Osteoblast (primary cell): ENCODE measurements around the gene MARCHF2. TPM values are rescaled to one million over a fixed set of nuclear protein-coding genes. Genes with fewer than 3 reads are reported as not detected.

ENCODE experiments used
- DNase-seq: peaks from one replicate; pipeline ENCODE4 v3.0.0; 2011; ENCODE audit warnings: low spot score, mixed read lengths; ENCODE audit not compliant: insufficient read length; ENCODE audit errors: missing footprints
- H2AFZ ChIP-seq: 2 replicates; pipeline ENCODE4 v1.6.0; 2011; ENCODE audit warnings: mild to moderate bottlenecking, low read length
- H3K27ac ChIP-seq: 2 replicates; pipeline ENCODE4 v1.5.1; 2011; ENCODE audit warnings: mild to moderate bottlenecking, low read depth, low read length, moderate library complexity
- H3K27me3 ChIP-seq: 2 replicates; pipeline ENCODE4 v1.6.0; 2012; ENCODE audit warnings: mild to moderate bottlenecking, control low read depth, inconsistent platforms, low read length, moderate library complexity; ENCODE audit not compliant: insufficient read depth
- H3K36me3 ChIP-seq: 2 replicates; pipeline ENCODE4 v1.5.1; 2011; ENCODE audit warnings: mild to moderate bottlenecking, low read length, control low read depth, moderate library complexity; ENCODE audit not compliant: insufficient read depth
- H3K4me1 ChIP-seq: 2 replicates; pipeline ENCODE4 v1.5.1; 2011; ENCODE audit warnings: mild to moderate bottlenecking, low read length, control low read depth, moderate library complexity; ENCODE audit not compliant: insufficient read depth
- H3K4me2 ChIP-seq: 2 replicates; pipeline ENCODE4 v1.6.0; 2011; ENCODE audit warnings: mild to moderate bottlenecking, low read length; ENCODE audit not compliant: insufficient read depth
- H3K4me3 ChIP-seq: fragments of 200-600 bp; sonication (generic); 3 replicates; pipeline ENCODE4 v1.5.1; 2012; ENCODE audit warnings: mild to moderate bottlenecking, low read length, inconsistent platforms; ENCODE audit not compliant: insufficient read depth
- H3K79me2 ChIP-seq: 2 replicates; pipeline ENCODE4 v1.6.0; 2012; ENCODE audit warnings: mild to moderate bottlenecking, low read length, control low read depth, inconsistent platforms; ENCODE audit not compliant: insufficient read depth
- H3K9me3 ChIP-seq: 2 replicates; pipeline ENCODE4 v1.5.1; 2011; ENCODE audit warnings: low read depth, low read length, control low read depth
- H4K20me1 ChIP-seq: 2 replicates; pipeline ENCODE4 v1.6.0; 2012; ENCODE audit warnings: mild to moderate bottlenecking, low read length, control low read depth; ENCODE audit not compliant: insufficient read depth
- total RNA-seq: library from RNA; depleted of rRNA; stranded (reverse); fragments of >200 nt; gene quantifications from 2 replicates; pipeline ENCODE4 v1.2.3, GENCODE V29; 2012
- TF ChIP-seq, protein P1 (sequence below): IDR thresholded peaks from 2 replicates; pipeline ENCODE4 v1.5.1; 2011; ENCODE audit warnings: mild to moderate bottlenecking, low read depth, low read length, moderate library complexity; ENCODE audit errors: extremely low read depth

MARCHF2 gene
- total RNA-seq, 1 donor, result 69.8 TPM

DNA sequence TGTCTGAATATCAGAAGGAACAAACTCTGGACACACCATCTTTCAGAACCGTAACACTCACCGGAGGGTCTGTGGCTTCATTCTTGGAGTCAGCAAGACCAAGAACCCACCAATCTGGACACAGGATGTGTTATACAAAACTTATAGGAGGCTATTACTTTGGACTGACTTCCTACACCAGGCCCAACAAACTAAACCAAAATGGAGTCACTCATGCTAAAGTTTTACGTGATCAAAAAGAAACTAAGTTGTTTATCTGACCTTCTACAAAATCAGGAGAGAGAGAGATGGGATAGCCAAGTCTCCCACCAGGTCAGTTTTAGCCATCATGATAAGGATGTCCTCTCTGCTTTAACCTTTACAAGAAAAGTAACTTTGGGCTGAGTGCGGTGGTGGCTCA, 26.1 kb upstream of the MARCHF2 start:
- TF ChIP-seq, protein P1, sequence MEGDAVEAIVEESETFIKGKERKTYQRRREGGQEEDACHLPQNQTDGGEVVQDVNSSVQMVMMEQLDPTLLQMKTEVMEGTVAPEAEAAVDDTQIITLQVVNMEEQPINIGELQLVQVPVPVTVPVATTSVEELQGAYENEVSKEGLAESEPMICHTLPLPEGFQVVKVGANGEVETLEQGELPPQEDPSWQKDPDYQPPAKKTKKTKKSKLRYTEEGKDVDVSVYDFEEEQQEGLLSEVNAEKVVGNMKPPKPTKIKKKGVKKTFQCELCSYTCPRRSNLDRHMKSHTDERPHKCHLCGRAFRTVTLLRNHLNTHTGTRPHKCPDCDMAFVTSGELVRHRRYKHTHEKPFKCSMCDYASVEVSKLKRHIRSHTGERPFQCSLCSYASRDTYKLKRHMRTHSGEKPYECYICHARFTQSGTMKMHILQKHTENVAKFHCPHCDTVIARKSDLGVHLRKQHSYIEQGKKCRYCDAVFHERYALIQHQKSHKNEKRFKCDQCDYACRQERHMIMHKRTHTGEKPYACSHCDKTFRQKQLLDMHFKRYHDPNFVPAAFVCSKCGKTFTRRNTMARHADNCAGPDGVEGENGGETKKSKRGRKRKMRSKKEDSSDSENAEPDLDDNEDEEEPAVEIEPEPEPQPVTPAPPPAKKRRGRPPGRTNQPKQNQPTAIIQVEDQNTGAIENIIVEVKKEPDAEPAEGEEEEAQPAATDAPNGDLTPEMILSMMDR, result no peak
- Histone ChIP-seq H3K4me2 (no peak overlapping the region), H3K4me1 (peaks cover 12% of the 10 kb centered on the region), H2AFZ (no peak overlapping the region), H4K20me1 (peaks cover 12% of the 10 kb centered on the region), H3K79me2 (peaks cover 12% of the 10 kb centered on the region), H3K27me3 (no peaks in the 10 kb centered on the region), H3K9me3 (no peaks in the 10 kb centered on the region), H3K27ac (no peak overlapping the region), H3K4me3 (no peak overlapping the region), H3K36me3 (no peaks in the 10 kb centered on the region)
- DNase-seq, result no peak

DNA sequence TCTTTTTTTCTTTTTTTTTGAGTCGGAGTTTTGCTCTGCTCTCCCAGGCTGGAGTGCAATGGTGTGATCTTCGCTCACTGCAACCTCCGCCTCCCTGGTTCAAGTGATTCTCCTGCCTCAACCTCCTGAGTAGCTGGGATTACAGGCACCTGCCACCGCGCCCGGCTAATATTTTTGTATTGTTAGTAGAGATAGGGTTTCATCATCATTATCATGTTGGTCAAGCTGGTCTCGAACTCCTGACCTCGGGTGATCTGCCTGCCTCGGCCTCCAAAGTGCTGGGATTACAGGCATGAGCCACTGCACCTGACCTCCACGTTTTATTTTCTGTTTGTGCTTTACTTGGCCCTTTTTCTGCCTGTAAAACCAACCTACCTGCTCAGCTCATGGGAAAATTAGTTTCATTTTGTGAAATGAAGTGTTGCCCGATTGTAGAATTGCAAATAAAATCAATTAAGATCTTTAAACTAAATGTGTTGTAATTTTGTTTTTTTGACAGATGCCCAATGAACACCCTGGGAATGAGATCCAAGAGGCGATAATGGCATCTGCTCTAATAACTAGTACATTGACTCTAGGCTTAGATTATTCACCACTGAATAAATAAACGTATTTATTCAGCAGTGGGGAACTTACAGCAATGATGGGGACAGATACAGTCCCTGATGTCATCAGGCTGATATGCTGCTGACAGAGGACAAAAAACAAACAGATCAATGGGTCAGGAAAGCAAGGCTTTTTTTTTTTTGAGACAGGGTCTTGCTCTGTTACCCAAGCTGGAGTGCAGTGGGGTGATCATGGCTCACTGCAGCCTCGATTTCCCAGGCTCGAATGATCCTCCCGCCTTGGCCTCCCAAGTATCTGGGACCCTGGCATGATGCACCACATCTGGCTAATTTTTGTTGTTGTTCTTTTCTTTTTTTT, 25.2 kb upstream of the MARCHF2 start:
- Histone ChIP-seq H4K20me1 (peaks cover 20% of the 10 kb centered on the region), H3K79me2 (peaks cover 19% of the 10 kb centered on the region), H3K4me2 (no peak overlapping the region), H3K36me3 (no peaks in the 10 kb centered on the region), H2AFZ (no peak overlapping the region), H3K4me3 (no peak overlapping the region), H3K4me1 (peaks cover 14% of the 10 kb centered on the region), H3K27me3 (no peaks in the 10 kb centered on the region), H3K27ac (no peak overlapping the region), H3K9me3 (no peaks in the 10 kb centered on the region)
- TF ChIP-seq, protein P1, result no peak
- DNase-seq, result no peak

DNA sequence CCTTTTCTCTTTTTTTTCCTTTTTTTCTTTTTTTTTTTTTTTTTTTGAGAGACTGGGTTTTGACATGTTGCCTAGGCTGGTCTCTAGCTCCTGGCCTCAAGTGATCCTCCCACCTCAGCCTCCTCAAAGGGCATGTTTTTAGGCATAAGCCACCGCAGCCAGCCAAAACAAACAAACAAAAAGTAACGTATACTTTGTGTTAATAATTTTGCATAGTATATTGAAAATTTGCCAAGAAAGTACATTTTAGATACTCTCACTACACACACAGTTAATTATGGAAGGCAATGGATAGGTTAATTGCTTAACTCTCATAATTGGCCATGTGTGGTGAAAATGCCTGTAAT, 24.5 kb upstream of the MARCHF2 start:
- H3K9me3 ChIP-seq, result no peaks in the 10 kb centered on the region
- no peak overlapping the region for H3K4me3 ChIP-seq
- TF ChIP-seq, protein P1, result no peak
- no peaks in the 10 kb centered on the region for H3K27me3 ChIP-seq
- no peak for DNase-seq
- no peak overlapping the region for H2AFZ ChIP-seq
- peaks cover 26% of the 10 kb centered on the region for H3K79me2 ChIP-seq
- H4K20me1 ChIP-seq, result peaks cover 27% of the 10 kb centered on the region
- peaks cover 14% of the 10 kb centered on the region for H3K4me1 ChIP-seq
- H3K27ac ChIP-seq, result no peak overlapping the region
- no peaks in the 10 kb centered on the region for H3K36me3 ChIP-seq
- no peak overlapping the region for H3K4me2 ChIP-seq

DNA sequence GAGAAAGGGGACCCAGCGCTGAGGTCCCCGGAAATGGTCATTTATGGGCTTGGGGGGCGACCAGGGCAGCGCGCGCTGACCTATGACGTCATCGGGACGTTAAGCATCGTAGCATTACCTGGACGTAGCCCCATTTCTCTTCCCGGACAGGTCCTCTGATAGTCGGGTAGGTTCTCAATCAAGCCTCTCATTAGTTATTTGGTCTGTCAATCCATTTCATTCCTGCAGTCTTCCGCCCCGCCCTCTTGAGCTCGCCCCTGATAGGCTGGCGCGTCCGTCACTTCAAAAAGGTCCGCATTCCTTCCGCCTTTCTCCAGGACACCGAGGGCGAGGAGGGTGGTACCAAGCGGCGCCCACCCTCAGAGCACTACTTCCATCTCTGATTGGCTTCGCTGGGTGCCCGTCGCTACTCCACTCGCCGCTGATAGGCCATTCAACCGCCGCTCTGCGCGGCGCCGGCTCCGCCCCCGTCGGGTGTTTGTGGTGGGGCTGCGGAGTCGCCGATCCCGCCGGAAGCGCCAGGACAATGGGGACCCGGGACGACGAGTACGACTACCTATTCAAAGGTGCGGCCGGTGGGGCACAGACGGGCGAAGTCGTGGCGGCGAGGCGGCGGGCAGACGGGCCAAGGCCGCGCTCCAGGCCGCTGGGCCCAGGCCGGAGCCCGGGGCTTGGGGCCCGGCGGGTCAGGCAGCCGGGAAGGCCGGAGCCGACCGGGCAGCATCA, 23.1 kb upstream of the MARCHF2 start, which contains the start of gene RAB11B:
Gene RAB11B (plus strand): TSS at position 470 of the 726 bp plus-strand sequence. CDS start 57 bp downstream, at position 527.
- Histone ChIP-seq H3K36me3 (no peaks in the 10 kb centered on the region), H3K4me1 (peaks cover 14% of the 10 kb centered on the region)

More for the DNA sequence above, 23.1 kb upstream of the MARCHF2 start, which contains the start of gene RAB11B:
- TF ChIP-seq, protein P1, result no peak
- Histone ChIP-seq H3K27ac (peak within 1 kb of the TSS; percentile 95), H3K4me3 (peak within 1 kb of the TSS; percentile 98), H3K9me3 (no peaks in the 10 kb centered on the region), H2AFZ (peak within 1 kb of the TSS; percentile 93), H3K79me2 (peaks cover 39% of the 10 kb centered on the region), H4K20me1 (peaks cover 41% of the 10 kb centered on the region), H3K4me2 (peak within 1 kb of the TSS; percentile 90), H3K27me3 (no peaks in the 10 kb centered on the region)
- peak; percentile 99 for DNase-seq
